GM21576 (cell line): ENCODE data around the gene FSTL4.

Source experiments
- ATAC-seq: cut with Tn5 transposase; IDR thresholded peaks from one replicate; pipeline ENCODE4 v1.9.1; 2021; ENCODE audit warnings: mild to moderate bottlenecking, moderate library complexity; ENCODE audit not compliant: unreplicated experiment

The FSTL4 gene

GRCh38 chr5:133391354-133392136, 220.8 kb downstream of the FSTL4 start:
- no peak for ATAC-seq

DNA sequence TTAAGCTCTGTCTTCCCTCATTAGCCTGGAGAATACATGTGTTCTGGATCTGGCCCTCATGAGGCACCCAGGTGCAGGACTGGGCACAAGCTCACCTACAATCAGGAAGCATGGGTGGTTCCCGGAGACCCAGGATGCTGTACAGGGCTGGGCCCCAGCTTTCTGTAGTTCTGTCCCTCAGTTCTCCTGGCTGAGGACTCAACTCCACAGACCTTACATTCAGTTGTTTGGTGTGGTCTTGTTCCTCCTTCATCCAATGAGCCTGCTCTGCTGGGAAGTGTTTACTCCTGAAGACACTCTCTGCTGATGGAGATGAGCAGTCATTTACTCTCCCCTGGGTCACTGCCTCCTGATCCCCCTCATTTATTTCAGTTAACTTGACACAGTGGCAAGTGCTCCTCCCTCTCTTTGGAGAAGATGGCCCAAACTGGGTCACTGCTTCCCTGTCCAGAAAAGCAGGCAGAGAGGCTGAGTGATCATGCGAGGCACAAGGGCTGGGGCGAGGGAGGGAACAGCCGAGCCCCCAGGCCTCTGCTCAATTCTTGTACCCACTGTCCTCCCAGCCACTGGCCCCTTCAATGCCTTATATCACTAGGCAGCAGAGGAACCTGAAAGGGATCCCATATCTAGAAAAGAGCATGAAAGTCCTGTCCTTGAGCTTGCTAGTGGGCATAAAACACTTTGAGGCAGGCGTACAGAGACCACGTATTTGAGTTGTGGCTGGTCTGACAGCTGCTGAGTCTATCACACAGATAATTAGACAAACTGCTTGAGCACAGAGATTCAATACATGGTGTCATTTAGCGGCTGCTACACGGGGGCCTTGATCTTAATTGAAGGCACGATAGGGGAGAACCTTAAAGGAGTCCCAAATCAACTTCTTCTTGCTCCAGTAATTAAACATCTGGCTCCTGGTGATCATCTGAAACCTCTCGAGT, 221.7 kb downstream of the FSTL4 start:
- no peak for ATAC-seq

DNA sequence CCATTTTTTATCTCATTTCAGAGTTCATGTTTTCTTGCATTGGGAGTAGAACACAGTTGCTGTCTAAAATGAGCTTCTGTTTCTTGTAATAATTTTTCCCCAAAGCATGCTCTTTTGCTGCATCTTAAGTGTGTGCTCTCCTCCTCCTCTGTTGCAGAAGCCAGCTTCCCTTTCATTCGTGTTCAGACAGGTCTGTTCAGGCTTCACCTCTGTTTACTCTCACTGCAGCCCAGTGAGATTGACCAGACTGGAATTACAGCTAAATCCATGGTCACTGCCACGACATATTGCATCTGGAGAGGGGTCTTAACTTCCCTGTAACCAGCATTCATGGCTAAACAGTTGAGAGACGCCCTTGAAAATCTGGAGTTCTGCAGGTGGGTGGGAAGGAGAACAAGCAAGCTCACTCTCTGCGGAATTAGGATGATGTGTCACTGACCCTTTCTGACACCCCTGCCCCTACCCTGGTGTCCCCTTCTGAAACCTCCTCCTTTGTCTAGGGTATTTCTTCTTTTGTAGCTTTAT, 223.2 kb downstream of the FSTL4 start:
- no peak for ATAC-seq

- no peak for ATAC-seq
Measured at GRCh38 chr5:133387621-133388020, 224.7 kb downstream of the FSTL4 start.

DNA sequence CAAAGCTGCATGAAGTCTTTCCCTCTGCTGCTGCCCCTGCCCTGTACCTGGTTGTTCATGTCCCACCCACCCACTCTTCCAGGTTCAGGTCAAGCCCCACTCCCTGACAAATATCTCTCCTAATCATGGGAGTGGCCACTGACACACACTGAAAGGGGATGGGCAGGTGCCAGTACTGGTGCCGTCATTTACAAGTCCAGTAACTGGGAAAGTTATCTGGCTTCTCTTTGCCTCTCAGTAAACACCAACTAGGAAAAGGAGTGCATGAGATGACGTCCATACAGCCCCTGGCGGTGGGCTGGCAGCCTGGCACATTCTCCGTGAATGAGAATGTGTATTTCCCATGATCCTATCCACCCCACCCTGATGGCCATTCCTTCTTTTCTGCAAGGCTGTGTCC, 225.2 kb downstream of the FSTL4 start:
- ATAC-seq: no peak

GRCh38 chr5:133386662-133387061, 225.7 kb downstream of the FSTL4 start:
- no peak for ATAC-seq

DNA sequence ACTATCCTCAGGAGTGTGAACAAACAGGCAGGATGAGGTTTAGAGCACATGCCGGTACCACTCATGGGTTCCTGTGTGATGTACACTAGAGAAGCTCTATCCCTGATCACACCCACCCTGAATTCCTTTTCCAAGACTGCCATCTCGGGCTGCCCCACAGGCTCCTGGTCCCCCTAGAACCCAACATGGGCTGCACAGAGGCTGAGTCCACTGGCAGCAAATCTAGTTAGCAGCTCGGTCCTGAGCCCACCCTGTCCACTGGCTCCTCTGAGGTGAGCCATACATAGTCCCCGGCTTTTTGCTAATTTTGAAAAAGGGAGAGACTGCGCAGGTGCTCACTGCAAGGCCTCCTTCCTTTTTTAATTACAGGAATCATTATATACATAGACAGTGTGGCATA, 227.0 kb downstream of the FSTL4 start:
- ATAC-seq: no peak

GRCh38 chr5:133384903-133385302, 227.4 kb downstream of the FSTL4 start:
- ATAC-seq: no peak

DNA sequence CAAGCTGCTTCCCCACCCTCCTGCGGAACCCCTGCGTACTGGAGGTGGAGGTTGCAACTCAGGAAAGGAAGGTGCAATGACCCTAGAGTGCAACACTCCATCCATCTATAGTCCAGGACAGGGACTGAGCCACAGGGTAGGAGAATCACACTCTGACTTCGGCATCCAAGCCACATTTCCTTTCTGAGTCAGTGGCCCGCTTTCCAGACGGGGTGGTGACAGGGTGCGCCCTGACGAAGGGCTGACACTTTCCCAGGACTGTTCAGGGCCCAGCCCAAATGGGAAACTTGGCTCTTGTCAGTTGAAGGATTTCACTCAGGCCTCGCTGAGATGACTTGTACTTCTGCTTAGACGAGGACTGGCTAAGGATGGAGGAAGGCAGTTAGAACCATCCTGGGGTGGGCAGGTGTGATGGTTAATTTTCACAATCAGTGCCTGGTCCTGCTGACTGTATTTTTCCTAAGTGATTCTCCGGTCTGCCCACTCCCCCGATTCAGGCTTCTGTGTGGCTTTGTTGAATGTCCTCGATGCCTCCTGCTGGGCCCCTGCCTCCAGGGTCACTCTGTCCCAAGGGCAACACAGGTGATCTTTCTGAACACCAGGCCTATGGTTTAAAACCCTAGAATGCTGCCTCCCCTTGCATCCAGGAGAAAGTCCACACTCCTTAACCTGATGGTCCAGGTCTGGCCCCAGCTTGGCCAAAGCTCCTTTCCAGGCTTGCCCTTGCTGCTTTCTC, 228.1 kb downstream of the FSTL4 start:
- no peak for ATAC-seq

DNA sequence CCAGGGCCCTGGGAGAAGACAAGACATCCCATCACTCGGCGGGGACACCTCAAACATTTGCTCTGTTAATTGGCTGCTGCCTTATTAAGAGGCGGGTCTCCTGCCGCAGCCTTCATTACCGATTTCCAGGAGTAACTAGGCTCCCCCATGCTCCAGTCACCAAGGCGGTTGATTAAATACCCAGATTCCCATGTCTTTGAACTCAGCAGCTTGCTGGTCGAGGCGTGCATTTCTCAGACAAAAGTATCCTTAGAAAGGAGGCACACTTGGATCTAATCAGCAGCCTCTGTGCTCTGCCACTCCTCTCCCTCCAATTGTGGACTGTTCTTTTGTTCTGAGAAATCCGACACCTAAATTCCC, 228.8 kb downstream of the FSTL4 start:
- no peak for ATAC-seq

GRCh38 chr5:133382661-133383579, 229.4 kb downstream of the FSTL4 start:
- ATAC-seq: no peak

GRCh38 chr5:133381571-133382365, 230.6 kb downstream of the FSTL4 start:
- ATAC-seq: no peak

GRCh38 chr5:133381041-133381440, 231.3 kb downstream of the FSTL4 start:
- ATAC-seq: no peak

- ATAC-seq: no peak
Measured at GRCh38 chr5:133377736-133378135, 234.6 kb downstream of the FSTL4 start.

DNA sequence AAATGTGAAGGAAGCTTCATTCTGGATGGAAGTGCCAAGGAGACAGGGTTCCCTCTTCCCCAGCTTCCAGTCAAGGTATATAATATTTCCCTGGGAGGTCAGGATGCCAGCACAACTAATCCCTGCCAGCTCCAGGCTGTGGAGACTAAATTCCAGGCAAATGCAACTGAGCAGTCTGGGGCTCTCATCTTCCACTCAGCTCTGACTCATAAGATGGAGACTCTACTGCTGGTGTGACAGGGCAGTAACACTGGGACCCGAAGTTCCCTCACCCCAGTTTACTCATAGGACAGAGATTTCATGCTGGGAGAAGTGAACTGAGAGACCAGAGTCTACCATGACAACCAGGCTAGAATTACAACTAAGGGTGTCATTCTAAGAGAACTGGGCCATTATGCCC, 235.4 kb downstream of the FSTL4 start:
- ATAC-seq: no peak

DNA sequence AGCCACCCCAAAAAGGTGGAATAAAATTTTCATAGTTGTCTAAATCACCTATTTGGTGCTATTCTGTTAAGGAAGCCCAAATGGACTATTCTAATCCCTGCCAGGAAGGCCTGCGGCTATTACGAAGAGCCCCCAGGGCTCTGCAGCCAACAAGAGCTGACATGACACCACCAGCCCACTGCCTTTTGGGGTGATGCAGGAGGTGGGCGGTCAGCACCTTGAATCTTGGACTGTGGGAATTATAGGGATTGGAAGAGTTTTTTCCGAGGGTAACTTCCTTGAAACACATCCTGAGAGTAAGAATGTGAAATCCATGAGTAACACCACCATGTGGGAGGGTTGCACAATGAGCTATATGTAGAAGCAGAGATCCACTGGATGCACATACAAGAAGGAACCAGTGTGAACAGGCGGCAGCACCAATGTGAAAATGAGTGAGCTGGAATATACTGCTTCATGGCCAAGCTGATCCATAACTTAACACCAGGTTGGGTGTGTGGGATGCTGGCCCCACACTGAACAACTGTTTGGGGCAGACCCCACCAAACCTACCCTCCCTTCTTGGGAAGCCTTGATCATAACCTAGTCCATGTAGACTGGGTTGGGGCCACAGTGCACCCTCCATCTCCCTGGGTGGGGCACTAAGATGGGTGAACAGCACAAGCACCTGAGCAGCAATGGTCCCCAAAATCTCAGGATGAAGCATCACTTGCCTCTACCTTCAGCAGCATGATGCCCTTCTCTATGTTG, 239.0 kb downstream of the FSTL4 start:
- ATAC-seq: no peak

DNA sequence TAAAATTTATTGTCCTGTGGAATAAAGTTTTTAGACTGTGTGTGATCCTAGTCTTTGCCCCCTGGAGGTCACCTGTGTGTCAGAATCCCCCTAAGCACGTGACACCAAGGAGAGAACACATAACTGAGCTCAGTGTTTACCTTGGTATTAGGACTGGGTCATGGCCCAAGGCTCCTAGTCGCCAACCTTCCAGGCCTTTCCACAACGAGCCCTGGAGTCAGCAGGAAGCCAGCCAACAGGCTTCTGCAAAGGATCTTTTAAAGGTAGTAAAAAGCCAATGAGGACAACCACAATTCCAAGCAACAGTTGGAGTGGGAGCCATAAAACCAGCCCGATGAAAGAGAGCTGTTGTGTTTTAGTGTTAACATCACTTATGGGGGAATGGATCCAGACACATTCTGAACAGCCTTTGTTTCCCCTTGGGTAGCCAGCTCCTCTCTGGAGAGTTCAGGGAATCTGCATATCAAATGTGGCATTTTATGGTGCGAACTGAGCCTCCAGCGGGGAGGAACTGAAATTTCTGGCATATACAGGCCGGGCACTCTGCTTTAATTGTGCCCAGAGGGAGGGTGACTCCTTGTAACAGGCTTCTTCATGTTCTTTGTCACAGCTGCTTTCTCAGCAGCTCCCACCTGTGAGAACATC, 239.9 kb downstream of the FSTL4 start:
- ATAC-seq: no peak
